Thoracic aorta (tissue), 2 donors: ENCODE measurements around the gene MORN3. TPM values are rescaled to one million over a fixed set of nuclear protein-coding genes. Genes with fewer than 3 reads are reported as not detected.

Experiments used
- ATAC-seq: fragments of 150-250 bp; one replicate; pipeline ENCODE4 v1.8.0; 2017; ENCODE audit warnings: low read depth; ENCODE audit not compliant: insufficient number of reproducible peaks, low FRiP score
- DNase-seq: peaks from one replicate; pipeline ENCODE4 v3.0.0-alpha.2; 2020; ENCODE audit warnings: low spot score
- H3K27ac ChIP-seq, 2 donors: fragments of 200-600 bp; sonication (generic); 1 replicate in 1 of 2; 2 replicates in 1 of 2; pipeline ENCODE4 v1.5.1; 2016; ENCODE audit warnings: mild to moderate bottlenecking in 2 of 2, moderate library complexity in 2 of 2
- H3K27me3 ChIP-seq: fragments of 200-600 bp; sonication (generic); replicated peaks from 2 replicates; pipeline ENCODE4 v1.6.0; 2016; ENCODE audit warnings: mild to moderate bottlenecking; ENCODE audit not compliant: insufficient read depth
- H3K36me3 ChIP-seq: fragments of 200-600 bp; sonication (generic); one replicate; pipeline ENCODE4 v1.5.1; 2016
- H3K4me1 ChIP-seq, 2 donors: fragments of 200-600 bp; sonication (generic); 1 replicate in 1 of 2; 2 replicates in 1 of 2; pipeline versions ENCODE4 v1.5.1 to v1.6.0; 2016; ENCODE audit warnings: low read depth in 2 of 2, mild to moderate bottlenecking in 1 of 2; ENCODE audit not compliant: control insufficient read depth in 1 of 2
- H3K4me3 ChIP-seq: fragments of 200-600 bp; sonication (generic); 2 replicates; pipeline ENCODE4 v1.5.1; 2016; ENCODE audit warnings: mild to moderate bottlenecking
- H3K9me3 ChIP-seq: fragments of 200-600 bp; sonication (generic); 2 replicates; pipeline ENCODE4 v1.5.1; 2016
- total RNA-seq, 2 donors: library from RNA; depleted of rRNA; stranded (reverse); fragments of >200 nt; gene quantifications; one replicate each; pipeline versions ENCODE4 v1.1.0 to v1.2.3, GENCODE V29; 2016
- TF ChIP-seq, protein P1 (sequence below): fragments of 200-600 bp; sonication (generic); IDR thresholded peaks from one replicate; pipeline ENCODE4 v1.5.1; 2019; ENCODE audit warnings: antibody characterized with exemption

MORN3 gene
- total RNA-seq, 2 donors from 2014 or later = 0.78 TPM; not detected in 1

DNA sequence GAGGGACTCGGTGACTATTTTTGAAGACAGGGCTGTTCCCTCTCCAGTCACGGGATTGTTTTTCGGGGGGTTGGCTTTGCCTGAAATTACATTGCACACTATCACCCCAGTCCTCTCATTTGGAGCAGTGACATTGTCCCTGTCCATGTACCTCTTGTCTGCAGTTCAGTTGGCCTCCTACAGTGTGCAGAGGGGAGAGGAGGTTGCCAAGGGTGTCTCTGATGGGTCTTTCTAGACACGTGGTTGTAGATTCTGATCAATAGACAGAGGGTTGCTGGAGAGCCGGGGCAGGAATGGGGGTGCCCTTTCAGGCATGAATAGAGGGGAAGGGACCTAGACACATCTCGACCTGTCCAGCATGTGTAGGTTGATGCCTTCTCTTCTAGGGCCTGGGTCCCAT lies 44.3 kb upstream of the MORN3 start:
- Histone ChIP-seq H3K4me1 (peaks cover 8 to 24% of the 10 kb centered on the region in 2 donors), H3K4me3 (peak overlapping the region; percentile 82), H3K27ac (no peak overlapping the region)

DNA sequence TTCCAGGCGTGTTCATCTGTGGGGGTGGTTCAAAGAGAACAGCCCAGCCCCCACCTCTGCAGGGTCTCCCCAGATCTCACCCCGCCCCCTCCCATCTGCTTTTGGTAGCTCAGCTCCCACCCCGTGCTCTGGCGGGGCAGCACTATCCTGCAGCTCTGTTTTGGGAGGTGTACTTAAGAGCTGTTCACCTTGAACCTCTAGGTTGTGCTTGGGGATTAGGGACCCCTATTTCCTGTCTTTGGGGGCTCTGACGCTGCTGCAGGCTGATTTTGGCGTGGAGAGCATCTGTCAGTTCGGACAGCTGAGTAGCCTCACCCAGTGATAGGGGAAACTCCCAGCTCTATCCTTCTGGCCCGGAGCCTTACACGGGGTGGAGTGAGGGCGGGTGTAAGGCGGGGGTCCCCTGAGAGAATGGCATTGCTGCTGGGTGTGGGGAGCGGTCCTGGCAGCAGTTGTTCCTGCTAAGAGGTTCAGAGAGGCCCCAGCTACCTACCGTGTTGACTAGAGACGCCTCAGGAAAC lies 43.9 kb upstream of the MORN3 start:
- Histone ChIP-seq H3K27me3 (no peaks in the 10 kb centered on the region), H3K36me3 (no peaks in the 10 kb centered on the region), H3K4me1 (peaks cover 8 to 24% of the 10 kb centered on the region in 2 donors), H3K9me3 (no peaks in the 10 kb centered on the region), H3K4me3 (peak overlapping the region; percentile 82), H3K27ac (peak overlapping the region; percentile 8 to 44)
- ATAC-seq (no peak), DNase-seq (no peak)
- TF ChIP-seq, protein P1, sequence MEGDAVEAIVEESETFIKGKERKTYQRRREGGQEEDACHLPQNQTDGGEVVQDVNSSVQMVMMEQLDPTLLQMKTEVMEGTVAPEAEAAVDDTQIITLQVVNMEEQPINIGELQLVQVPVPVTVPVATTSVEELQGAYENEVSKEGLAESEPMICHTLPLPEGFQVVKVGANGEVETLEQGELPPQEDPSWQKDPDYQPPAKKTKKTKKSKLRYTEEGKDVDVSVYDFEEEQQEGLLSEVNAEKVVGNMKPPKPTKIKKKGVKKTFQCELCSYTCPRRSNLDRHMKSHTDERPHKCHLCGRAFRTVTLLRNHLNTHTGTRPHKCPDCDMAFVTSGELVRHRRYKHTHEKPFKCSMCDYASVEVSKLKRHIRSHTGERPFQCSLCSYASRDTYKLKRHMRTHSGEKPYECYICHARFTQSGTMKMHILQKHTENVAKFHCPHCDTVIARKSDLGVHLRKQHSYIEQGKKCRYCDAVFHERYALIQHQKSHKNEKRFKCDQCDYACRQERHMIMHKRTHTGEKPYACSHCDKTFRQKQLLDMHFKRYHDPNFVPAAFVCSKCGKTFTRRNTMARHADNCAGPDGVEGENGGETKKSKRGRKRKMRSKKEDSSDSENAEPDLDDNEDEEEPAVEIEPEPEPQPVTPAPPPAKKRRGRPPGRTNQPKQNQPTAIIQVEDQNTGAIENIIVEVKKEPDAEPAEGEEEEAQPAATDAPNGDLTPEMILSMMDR = no peak

More for the DNA sequence above, 44.3 kb upstream of the MORN3 start:
- H3K9me3 ChIP-seq = no peaks in the 10 kb centered on the region
- ATAC-seq (no peak), DNase-seq (no peak)
- H3K36me3 ChIP-seq = no peaks in the 10 kb centered on the region
- no peaks in the 10 kb centered on the region for H3K27me3 ChIP-seq
- TF ChIP-seq, protein P1 = no peak

DNA sequence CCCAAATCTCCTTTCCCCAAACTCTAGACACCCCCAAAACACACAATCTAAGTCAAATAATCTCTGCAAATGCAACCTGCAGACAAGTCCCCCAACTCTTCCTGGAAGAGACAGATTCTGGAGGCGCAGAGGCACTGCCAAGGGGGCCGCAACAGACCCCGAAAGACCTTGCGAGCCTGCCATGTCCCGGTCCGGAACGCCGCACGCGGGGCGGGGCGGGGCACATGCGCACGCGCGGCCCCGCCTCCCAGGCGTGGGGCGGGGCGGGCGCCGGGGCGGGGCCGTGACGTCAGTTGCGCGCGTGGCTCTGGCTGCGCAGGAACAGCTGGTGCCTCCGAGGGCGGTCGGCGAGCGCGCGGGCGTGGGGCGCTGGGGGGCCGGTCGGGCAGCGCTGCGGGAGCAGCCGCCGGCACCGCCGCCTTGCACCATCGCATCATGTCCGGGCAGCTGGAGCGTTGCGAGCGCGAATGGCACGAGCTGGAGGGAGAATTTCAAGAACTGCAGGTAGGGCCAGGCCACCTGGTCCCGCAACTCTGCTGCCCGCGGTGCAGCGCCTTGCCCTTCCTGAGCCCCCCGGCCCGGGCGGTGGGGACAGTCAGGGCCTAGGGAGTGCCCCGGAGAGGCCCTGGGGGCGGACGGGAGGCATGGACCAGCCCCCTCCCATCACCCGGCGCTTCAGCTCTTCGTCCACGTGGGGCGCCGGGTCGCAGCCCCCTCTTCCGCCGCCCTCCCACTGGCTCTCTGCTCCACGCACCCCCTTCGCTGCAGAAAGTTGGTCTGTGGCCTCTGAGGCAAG lies 43.2 kb upstream of the MORN3 start, which contains the start of gene TMEM120B:
TMEM120B (plus strand) TSS at position 292 of the 796 bp plus-strand sequence; CDS start at position 436, 144 bp downstream.
- H3K27ac ChIP-seq = peak within 1 kb of the TSS; percentile 76 to 80
- DNase-seq (peak; percentile 23), ATAC-seq (peak; percentile 78)
- no peaks in the 10 kb centered on the region for H3K9me3 ChIP-seq
- TF ChIP-seq, protein P1 = peak; percentile 21
- no peaks in the 10 kb centered on the region for H3K27me3 ChIP-seq
- no peaks in the 10 kb centered on the region for H3K36me3 ChIP-seq
- peaks cover 8 to 24% of the 10 kb centered on the region in 2 donors for H3K4me1 ChIP-seq
- H3K4me3 ChIP-seq = peak within 1 kb of the TSS; percentile 82

DNA sequence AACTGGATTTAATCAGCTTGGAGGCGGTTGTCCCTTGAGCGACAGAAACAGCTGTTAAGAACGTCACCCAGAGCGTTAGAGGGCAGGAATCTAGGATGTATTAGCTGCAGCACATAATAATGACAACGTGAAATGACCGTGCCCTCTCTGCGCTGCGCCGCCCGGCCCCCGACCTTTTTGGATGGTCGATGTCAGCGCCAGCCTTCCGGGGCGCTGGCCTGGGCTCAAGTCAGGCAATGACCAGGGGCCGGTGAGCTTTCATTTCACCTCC lies 42.7 kb upstream of the MORN3 start:
- no peak for DNase-seq
- H3K36me3 ChIP-seq = no peaks in the 10 kb centered on the region
- H3K27me3 ChIP-seq = no peaks in the 10 kb centered on the region
- no peaks in the 10 kb centered on the region for H3K9me3 ChIP-seq
- peaks cover 8 to 24% of the 10 kb centered on the region in 2 donors for H3K4me1 ChIP-seq
- TF ChIP-seq, protein P1 = no peak
- peak overlapping the region; percentile 82 for H3K4me3 ChIP-seq
- ATAC-seq = peak; percentile 16
- H3K27ac ChIP-seq = peak overlapping the region; percentile 76 to 80

DNA sequence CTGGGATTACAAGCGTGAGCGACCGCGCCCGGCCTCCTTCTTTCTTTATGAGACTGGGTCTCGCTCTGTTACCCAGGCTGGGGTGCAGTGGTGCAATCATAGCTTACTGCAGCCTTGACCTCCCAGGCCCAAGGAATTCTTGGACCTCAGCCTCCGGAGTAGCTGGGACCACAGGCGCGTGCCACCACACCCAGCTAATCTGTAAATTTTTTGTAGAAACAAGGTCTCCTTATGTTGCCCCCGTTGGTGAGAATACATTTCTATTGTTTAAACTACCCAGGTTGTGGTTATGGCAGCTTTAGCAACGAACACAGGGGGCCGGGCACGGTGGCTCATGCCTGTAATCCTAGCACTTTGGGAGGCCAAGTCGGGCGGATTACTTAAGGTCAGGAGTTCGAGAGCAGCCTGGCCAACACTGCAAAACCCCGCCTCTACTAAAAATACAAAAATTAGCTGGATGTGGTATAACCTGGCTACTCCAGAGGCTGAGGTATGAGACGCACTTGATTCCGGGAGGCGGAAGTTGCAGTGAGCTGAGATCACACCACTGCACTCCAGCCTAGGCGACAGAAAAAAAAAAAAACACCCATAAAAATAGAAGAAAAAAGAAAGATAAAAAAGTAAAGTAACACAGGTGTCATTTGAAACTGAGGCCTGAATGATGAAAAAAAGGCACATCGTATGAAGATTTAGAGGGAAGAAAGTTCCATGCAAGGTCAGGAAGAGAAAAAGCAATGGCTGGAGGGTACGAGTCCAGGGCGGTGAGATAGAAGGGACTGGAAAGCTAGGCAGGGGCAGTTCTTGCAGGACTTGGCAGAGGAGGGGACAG lies 42.1 kb upstream of the MORN3 start:
- Histone ChIP-seq H3K4me3 (peak overlapping the region; percentile 82), H3K36me3 (no peaks in the 10 kb centered on the region), H3K9me3 (no peaks in the 10 kb centered on the region), H3K4me1 (peaks cover 8 to 24% of the 10 kb centered on the region in 2 donors), H3K27ac (peak overlapping the region; percentile 76 to 80), H3K27me3 (no peaks in the 10 kb centered on the region)
- ATAC-seq = peak; percentile 45
- no peak for DNase-seq
- TF ChIP-seq, protein P1 = no peak
